ENCODE results near the gene KRT84.

KRT84 gene, protein sequence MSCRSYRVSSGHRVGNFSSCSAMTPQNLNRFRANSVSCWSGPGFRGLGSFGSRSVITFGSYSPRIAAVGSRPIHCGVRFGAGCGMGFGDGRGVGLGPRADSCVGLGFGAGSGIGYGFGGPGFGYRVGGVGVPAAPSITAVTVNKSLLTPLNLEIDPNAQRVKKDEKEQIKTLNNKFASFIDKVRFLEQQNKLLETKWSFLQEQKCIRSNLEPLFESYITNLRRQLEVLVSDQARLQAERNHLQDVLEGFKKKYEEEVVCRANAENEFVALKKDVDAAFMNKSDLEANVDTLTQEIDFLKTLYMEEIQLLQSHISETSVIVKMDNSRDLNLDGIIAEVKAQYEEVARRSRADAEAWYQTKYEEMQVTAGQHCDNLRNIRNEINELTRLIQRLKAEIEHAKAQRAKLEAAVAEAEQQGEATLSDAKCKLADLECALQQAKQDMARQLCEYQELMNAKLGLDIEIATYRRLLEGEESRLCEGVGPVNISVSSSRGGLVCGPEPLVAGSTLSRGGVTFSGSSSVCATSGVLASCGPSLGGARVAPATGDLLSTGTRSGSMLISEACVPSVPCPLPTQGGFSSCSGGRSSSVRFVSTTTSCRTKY

DNA sequence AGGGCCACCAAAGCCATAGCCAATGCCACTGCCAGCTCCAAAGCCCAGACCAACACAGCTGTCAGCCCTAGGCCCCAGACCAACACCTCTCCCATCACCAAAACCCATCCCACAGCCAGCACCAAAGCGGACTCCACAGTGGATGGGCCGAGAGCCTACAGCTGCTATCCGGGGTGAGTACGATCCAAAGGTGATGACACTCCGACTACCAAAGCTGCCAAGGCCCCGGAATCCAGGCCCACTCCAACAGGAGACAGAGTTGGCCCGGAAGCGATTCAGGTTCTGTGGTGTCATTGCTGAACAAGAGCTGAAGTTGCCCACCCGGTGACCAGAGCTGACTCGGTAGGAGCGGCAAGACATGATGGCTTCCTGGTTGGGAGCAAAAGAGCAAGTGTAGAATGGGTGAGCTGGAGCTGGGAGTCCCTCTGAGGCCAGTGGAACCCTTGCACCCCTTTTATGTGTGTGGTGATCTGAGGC, at the start of gene KRT84:
TSS of gene KRT84 (minus strand) at position 427 of the 477 bp plus-strand sequence. CDS start at position 360, 67 bp downstream.
- DNase-seq (ENCODE audit: low read depth in 2 of 2, low spot score in 1 of 2), result no peak

DNA sequence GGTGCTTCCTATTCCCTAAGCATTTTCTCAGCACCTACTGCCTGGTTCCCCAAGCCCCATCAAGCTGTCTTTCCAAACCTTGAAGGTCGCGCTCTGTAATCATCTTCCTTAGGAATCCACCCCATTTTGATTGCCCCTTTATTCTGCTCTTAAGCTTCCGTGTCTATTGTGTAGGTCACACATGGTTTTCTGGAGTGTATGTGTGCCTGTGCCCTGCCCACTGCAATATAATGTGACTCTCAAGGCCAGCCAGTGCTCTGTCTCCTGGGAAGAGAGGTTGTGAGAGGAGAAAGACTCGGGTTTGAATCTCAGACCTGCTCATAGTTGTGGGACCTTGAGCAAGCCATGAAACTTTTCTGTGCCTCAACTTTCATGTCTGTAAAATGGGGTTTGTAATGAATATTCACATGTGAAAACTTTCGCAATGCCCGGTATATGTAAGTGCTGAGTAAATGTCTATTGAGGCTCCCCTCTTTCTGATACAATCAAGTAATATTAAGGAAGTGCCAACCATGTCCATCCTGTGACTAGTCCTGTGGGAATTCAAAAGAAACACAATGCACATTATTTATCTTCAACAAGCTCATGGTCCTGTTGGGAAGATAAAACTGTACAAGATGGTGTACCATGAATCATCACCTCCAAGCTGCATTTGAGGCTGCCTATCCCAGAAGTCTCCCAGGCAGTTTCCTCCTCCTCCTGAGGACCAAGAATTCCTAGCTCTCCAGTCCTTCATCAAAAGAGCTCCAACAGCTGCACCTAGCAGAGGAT, 49.5 kb upstream of the KRT84 start:
- no peak for DNase-seq (ENCODE audit: low read depth in 2 of 2, low spot score in 1 of 2)

DNA sequence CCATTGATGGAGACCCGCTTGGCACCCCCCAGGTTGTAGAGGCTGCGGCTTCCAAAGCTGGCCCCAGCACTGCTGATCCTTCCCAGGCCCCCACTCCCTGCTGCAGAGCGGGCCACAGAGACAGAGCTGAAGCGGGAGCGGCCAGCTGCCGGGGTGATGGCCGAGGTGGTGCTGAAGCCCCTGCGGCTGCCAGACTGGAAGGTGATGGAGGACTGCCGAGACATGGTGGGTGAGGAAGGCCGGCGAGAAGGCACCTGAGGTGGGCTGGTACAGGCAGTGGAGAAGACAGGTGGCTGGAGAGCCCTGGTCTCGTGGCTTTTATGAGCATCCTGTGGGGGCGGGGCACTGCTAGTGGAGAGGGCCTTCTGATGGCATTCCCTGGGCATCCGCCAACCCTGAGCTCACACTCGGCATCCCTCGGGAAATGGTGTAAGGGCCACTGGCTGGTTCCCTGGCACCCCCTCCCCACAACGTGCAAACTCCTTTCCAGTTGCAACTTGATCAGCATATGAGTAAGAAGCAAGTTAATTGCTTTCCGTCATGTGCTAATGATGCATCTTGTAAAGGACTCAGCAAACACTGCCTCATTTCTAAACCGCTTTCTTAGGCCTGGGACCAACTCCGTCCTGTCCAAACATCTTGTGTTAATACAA, 48.8 kb upstream of the KRT84 start, which contains the start of gene KRT75:
TSS of gene KRT75 (minus strand) at position 291 of the 653 bp plus-strand sequence. CDS start at position 224, 67 bp downstream.
- no peak for DNase-seq (ENCODE audit: low read depth in 2 of 2, low spot score in 1 of 2)

DNA sequence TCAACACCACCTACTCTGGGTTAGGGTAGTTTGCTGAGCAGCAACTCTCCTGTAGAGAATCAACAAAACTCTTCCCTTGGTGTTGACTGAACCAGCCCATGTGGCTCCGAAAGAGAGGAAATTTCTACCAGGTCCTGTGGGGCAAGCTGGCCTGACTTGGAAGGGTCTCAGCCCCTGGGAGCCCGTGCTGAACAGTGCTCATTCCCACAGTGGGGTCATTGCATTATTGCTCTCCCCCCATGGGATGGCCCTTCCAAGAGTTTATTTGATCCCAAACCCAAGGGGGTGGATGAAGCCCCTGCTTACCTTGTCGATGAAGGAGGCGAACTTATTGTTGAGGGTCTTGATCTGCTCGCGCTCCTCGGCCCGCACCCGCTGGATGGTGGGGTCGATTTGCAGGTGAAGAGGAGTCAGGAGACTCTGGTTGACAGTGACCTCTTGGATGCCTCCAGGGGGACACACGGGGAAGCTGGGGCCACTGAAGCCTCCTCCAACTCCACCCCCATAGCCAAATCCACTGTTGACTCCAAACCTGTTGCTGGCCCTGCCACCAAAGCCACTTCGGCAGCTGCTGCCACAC, 48.1 kb upstream of the KRT84 start:
- DNase-seq (ENCODE audit: low read depth in 2 of 2, low spot score in 1 of 2), result no peak

DNA sequence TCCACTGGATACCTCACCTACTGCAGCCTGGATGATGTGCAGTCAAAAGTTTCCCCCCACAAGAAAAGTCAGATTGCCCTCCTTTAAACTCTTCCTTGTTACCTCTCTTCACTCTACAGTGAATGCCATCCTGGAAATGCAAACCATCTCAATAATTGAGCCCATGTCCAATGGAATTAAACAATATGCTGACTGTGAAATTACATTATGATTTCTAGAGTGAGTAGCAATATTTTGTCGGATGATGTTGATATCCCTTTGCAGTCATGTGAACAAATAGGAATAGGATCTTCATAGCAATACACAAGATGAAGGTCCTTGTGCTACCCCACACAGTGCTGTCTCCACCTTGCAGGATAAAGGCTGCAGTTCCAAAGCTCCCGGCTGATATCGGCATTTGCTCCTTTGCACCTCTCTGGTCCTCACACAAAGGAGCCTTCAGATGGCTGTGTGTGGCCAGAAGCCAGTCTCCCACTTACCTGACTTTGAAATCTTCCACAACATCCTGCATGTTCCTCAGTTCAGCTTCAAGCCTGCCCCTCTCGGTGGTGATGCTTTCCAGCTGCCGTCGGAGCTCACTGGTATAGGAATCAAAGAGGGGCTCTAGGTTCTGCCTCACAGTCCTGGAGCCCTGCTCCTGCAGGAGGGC, 47.2 kb upstream of the KRT84 start:
- no peak for DNase-seq (ENCODE audit: low read depth in 2 of 2, low spot score in 1 of 2)

DNA sequence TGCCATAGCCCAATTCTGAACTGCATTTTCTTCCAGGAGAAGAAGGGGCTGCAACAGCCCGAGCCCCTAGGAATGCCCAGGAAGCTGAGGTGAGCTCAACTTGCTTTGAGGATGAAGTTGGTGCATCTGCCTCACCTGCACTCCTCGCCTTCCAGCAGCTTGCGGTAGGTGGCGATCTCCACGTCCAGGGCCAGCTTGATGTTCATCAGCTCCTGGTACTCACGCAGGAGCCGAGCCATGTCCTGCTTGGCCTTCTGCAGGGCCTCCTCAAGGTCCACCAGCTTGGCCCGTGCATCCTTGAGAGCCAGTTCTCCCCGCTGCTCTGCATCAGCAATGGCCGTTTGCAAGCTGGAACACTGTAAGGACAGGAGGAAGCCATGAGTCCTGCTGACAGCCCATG, 42.7 kb upstream of the KRT84 start:
- no peak for DNase-seq (ENCODE audit: low read depth in 2 of 2, low spot score in 1 of 2)

DNA sequence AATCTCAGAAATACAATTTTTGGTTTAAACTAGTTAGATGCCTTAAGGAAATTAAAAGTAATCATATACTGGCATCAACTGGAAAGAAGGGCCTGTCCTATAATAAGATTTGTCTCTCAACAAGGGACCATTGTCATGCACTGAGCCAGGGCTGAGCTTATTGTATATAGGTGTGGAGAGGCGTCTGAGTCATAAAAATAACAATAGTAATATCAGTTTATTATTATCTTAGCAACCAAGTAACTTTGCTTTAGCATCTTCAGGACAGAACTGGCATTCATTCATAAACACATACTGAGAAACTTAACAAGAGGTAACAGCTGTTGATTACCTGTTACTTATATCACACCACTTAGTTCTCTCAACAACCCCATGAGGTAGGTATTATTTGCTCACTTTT, 41.6 kb upstream of the KRT84 start:
- DNase-seq (ENCODE audit: low read depth in 2 of 2, low spot score in 1 of 2), result no peak

DNA sequence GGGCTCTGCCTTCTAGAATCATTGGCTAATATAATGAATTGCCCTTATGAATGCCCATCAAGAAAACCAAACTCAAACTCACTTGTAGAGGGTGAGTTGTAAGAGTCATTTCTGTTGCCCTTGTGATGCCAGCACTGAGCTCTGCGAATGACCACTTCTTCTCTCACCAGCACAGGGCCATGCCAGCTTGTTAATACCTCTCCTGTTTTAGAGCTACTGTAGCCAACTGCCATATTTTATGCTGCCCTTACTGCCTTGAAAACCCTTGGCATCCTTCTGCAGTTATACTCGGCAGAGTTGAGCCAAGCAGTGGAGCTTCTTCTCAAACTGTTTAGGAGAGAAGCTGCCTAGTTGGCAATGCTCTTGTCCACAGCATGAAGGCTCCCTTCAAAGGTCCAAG, 40.6 kb upstream of the KRT84 start:
- no peak for DNase-seq (ENCODE audit: low read depth in 2 of 2, low spot score in 1 of 2)

DNA sequence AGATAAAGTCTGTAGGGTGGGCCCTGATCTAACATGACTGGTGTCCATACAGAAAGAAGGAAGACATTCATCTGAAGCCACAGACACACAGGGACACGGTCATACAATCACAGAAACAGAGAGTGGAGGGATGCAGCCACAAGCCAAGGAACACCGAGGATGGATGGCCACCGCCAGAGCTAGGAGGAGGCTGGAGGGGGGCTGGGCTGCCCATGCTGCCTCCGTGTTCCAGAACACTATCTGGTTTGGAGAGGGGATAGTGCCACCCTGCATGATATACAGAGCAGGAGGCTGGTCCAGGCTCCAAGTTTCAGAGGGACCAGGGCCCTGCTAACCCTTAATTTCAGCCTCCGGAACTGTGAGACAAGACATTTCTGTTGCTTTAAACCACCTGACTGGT, 40.0 kb upstream of the KRT84 start:
- no peak for DNase-seq (ENCODE audit: low read depth in 2 of 2, low spot score in 1 of 2)

DNA sequence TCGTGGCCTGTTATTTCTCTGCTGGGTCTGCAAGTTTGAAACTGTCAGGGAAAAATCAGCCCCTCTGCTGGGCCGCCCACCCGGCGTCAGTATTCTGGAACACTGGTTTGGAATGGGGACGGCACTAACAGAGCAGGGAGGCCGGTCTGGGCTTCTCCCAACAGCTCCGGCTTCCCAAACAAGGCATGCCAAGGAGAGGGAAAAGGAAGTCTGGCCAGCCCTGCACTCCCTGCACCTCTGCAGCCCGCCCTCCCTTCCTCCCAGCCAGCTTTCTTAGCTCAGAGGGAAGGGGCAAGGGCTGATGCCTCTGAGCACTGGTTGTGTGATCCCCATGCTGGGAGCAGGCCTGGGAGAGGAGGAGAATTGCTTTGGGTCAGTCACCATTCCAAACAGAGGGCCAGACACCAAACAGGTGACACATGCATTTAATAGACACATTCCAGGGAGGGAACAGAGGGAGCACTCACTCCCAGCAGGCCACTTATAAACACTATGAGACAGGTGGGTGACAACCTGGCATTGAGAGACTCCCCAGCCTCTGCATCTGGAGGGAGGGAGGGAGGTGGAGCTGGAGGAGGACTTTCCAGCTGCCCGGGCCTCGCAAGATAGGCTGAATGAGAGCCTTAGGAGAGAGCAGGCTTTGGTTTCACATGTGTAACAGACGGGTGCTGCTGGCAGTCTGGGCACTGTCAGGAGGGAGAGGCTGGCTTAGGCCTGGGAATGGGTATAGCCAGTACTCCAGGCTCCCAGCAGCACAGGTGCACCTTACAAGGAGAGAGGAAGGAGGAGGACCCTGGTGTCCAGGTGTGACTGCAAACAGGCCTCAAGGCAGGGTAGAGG, 38.4 kb upstream of the KRT84 start:
- no peak for DNase-seq (ENCODE audit: low read depth in 2 of 2, low spot score in 1 of 2)

DNA sequence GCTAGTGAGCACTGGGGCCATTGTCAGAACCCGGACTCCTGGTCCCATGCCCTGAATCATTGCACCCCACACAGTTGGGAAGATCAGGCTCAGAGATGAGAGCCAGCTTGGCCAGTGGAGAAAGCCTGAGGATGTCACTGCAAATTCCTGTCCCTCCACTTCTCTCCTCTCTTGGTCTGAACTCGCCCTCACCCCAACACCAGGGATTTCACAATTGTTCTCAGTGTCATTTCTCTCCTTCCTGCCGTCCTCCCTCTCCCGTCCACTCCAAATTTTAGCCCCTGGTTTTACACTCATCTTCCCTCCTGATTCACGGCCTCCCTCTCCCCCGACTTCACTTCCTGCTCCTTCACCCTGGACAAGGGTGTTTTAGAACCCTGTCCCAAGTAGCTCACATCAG, 37.6 kb upstream of the KRT84 start:
- DNase-seq (ENCODE audit: low read depth in 2 of 2, low spot score in 1 of 2), result no peak

DNA sequence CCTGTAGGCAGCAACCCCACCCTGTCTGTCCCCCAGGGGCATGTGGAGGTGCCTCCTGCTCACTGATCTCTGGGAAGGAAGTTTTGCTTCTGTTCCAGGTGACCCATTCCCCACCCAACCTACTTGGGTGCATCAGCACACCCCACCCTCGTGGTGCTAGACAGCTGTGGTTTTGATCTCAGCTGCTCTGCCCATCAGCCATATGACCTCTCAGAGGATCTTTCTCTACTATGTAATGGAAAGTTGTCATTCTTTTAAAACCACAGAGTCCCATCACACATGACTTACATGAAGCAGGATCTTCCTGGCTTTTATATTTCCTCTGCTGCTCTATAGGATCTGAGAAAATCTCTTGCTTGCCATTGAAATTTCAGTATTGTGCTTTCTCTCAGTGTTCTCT, 34.2 kb upstream of the KRT84 start:
- DNase-seq (ENCODE audit: low read depth in 2 of 2, low spot score in 1 of 2), result no peak

DNA sequence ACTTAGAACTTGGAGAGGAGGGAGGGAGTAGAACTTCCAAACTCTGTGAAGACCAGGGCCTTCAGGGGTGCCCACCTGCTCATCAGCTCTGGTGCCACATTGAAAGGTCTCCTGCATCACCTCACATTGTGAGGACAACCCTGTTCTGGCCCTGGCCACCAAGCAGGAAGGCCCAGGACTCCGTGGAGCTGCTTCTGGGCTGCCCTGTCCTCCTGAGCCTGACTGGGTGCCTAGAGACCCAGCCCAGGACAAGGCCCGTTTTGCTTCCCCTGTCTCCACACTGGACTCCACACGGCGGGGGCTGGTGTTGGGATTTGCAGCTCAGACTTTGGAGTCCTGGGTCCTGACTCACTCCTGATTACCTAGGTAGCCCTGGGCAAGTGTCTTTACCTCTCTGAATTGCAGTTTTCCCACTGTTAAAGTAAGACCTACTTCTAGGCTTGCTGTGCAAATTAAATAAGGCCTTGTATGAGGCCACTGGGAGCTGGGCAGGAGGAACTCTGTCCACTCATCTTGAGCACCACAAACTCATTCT, 33.2 kb upstream of the KRT84 start:
- DNase-seq (ENCODE audit: low read depth in 2 of 2, low spot score in 1 of 2), result no peak

DNA sequence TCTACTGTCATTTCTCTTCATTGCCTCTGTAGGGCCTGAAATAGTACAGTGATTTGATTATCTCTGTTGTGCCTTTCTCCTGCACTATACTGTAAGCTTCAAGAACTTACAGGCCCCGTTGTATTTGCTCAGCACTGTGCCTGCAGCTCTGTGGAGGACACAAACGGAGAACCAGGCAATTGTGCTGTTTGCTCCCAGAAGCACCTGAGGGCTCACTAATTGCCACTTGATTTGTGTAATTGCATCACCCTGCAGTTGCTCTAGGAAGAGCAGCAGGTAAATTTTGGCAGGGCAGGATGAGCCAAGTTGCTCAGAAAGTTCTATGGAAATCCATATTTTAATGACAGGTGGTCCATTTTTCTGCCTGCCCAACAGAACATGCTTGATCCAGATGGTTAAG, 32.3 kb upstream of the KRT84 start:
- DNase-seq (ENCODE audit: low read depth in 2 of 2, low spot score in 1 of 2), result no peak

DNA sequence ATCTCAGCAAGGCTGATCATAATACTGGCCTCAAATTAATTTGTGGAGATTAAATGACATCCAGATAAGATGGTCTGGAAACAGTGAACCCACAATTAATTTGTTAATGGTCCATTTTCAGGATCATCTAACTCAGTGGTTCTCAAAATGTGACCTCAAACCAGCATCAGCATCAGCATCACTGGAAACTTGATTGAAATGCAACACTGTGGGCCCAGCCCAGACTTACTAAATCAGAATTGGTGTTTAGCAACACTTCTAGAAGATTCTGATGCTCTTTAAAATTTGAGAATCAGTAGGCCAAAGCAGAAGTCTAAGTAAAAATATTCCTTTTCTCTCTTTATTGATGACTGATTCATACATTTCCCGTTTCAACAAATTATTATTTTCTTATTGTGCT, 31.3 kb upstream of the KRT84 start:
- DNase-seq (ENCODE audit: low read depth in 2 of 2, low spot score in 1 of 2), result no peak

DNA sequence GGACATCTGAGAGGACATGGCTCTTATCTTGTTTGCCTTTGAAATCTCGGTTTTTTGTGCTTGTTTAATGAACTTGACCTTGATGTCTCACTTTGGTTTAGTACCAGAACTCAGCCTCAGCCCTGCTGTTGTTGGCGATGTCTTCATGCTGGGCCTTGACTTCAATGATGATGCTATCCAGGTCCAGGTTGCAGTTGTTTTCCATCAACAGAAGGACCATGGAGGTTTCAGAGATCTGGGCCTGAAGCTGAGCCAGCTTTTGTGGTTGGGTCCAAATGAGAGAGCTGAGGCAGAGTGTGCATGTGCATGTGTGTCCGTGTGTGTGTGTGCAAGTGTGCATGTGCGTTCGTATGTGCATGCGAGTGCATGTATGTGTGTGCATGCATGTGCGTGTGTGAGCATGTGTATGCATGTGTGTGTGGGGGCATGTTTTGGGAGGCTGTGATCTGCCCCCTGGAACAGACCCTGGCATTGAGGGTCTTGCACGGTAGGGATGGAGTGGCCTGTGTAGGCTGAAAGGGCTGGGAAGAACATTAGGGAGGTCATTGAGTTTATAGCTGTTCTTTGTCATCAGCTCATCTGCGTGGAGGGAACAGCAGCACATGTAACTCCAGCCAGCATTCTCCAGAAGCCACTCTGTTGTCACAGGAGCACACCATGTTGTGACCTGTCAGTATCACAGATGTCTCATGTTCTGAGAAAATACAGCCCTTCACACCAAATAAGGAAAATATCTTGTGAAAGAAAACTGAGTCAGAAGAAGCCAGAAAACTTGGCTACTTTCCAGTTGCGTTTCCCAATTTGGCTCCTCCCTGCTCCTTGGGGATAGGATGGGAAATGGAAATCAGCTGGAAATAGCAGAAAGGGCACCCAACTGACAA, 30.7 kb upstream of the KRT84 start:
- no peak for DNase-seq (ENCODE audit: low read depth in 2 of 2, low spot score in 1 of 2)

DNA sequence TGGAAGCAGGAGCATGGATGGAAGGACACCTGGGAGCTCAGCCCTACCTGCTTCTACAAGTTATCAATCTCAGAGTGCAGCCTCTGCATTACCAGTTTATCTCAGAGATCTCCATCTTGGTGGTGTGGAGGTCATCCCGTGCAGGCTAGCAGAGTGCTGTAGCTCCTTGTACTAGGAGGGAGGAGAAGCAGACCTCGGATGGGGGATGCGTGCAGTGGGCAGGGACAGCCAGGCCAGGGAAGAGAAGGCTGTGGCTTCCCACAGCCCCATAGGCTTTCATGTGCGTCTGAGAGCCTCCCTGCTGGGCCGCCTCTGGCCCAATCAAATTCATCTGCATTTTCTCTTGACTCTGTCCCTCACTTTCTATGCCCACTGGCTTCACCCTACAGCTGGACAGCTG, 29.5 kb upstream of the KRT84 start:
- DNase-seq (ENCODE audit: low read depth in 2 of 2, low spot score in 1 of 2), result no peak

DNA sequence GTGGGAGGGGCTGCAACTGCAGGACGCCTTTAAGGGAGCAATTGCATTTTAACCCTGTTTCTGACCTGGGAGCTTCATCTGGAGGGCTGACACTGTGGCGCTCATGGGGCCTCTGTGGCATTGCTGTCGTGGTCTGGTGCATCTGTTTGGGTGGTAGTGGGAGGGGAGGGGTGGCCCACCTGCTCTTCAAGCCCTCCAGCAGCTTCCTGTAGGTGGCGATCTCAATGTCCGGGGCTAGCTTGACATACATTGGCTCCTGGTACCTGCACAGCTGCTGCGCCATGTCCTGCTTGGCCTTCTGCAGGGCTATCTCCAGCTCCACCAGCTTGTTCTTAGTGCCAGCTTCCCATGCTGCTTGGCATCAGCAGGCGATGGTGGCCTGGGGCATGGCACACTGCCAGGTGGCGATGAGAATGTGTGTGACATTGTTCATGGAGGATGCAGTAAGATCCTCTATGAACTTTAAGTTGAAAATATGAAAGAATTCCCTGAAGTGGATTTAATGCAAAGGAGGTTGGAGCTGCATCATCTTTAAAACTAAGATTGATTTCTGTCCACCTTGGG, 28.4 kb upstream of the KRT84 start:
- no peak for DNase-seq (ENCODE audit: low read depth in 2 of 2, low spot score in 1 of 2)
